IMR-90 (cell line): ENCODE measurements around the gene SLC22A31. TPM values are rescaled to one million over a fixed set of nuclear protein-coding genes. Genes with fewer than 3 reads are reported as not detected.

ENCODE experiments used
- polyA plus RNA-seq, 3 experiments: library from polyadenylated mRNA; depleted of rRNA; stranded (reverse); fragments of >200 nt; gene quantifications; 2 replicates each; pipeline ENCODE4 v1.2.3, GENCODE V29; 2012; ENCODE audit warnings: low replicate concordance in 1 of 3
- total RNA-seq: library from RNA; depleted of rRNA; stranded (reverse); fragments of >200 nt; gene quantifications from 2 replicates; pipeline ENCODE4 v1.2.3, GENCODE V29; 2012
- TF ChIP-seq, protein P1 (sequence below): conservative IDR thresholded peaks from 2 replicates; pipeline ENCODE4 v1.5.1; 2012; ENCODE audit warnings: mild to moderate bottlenecking, low read depth, low read length, improper control_type of control experiment

The SLC22A31 gene
- total and polyA plus RNA-seq, 2 of the 4 experiments (the other 2 are of a cell fraction), result 0.18 to 5.5 TPM

DNA sequence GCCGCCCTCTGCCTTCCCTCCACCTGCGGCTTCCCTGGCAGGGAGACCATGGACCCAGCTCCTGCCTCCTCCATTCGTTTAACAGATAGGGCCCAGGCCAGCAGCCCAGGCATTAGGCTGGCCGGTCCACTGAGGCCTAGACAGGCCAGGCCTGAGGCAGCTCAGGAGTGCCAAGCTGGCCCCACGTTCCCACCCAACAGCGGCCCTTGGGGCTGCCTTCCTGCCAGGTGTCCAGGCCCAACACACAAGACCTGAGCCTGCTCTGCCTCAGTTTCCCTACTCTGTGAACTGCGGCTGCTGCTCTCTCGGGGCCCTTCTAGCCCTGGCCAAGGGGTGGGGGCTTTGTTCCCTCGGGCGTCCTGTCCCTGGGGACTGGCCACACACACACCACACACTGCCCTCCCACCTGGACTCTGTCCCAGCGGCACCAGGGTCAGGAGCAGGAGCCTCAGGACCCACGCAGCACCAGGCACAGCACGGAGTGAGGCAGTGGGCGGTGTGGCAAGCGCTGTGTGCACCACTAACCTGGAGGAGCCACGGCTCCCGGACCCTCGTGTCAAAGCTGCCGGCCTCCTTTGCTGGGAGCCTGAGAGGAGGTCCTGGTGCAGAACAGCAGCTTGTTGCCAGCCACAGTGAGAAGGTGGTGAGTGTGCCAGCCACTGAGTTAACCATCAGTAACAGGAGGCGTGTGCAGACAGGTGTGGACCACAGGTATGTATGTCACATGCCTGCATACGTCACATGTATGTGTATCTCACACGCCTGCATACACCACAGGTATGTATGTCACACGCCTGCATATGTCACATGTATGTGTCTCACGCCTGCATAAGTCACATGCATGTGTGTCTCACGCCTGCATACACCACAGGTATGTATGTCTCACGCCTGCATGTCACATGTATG lies 43.3 kb downstream of the SLC22A31 start (continued):
- TF ChIP-seq, protein P1, sequence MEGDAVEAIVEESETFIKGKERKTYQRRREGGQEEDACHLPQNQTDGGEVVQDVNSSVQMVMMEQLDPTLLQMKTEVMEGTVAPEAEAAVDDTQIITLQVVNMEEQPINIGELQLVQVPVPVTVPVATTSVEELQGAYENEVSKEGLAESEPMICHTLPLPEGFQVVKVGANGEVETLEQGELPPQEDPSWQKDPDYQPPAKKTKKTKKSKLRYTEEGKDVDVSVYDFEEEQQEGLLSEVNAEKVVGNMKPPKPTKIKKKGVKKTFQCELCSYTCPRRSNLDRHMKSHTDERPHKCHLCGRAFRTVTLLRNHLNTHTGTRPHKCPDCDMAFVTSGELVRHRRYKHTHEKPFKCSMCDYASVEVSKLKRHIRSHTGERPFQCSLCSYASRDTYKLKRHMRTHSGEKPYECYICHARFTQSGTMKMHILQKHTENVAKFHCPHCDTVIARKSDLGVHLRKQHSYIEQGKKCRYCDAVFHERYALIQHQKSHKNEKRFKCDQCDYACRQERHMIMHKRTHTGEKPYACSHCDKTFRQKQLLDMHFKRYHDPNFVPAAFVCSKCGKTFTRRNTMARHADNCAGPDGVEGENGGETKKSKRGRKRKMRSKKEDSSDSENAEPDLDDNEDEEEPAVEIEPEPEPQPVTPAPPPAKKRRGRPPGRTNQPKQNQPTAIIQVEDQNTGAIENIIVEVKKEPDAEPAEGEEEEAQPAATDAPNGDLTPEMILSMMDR, result no peak
